ENCODE measurements around the gene NISCH.

Gene NISCH

GRCh38 chr3:52472239-52473000 lies 17.0 kb downstream of the NISCH start:
- peak; percentile 34 for DNase-seq

- peak; percentile 38 for DNase-seq
Observed at GRCh38 chr3:52473026-52473425, 17.6 kb downstream of the NISCH start.

- DNase-seq = no peak
Observed at GRCh38 chr3:52477076-52477795, 21.8 kb downstream of the NISCH start.

- no peak for DNase-seq
Observed at GRCh38 chr3:52477796-52478095, 22.3 kb downstream of the NISCH start.

GRCh38 chr3:52479037-52479876 lies 23.9 kb downstream of the NISCH start:
- DNase-seq = no peak

GRCh38 chr3:52479877-52480575 lies 24.6 kb downstream of the NISCH start:
- no peak for DNase-seq

- peak; percentile 39 for DNase-seq
Observed at GRCh38 chr3:52480768-52481715, 25.6 kb downstream of the NISCH start.

GRCh38 chr3:52481819-52482521 lies 26.6 kb downstream of the NISCH start:
- DNase-seq = no peak

- no peak for DNase-seq
Observed at GRCh38 chr3:52483081-52483480, 27.7 kb downstream of the NISCH start.

GRCh38 chr3:52483577-52484381 lies 28.4 kb downstream of the NISCH start:
- DNase-seq = no peak

GRCh38 chr3:52484680-52485461 lies 29.5 kb downstream of the NISCH start:
- DNase-seq = no peak

- no peak for DNase-seq
Observed at GRCh38 chr3:52487050-52487787, 31.8 kb downstream of the NISCH start.

GRCh38 chr3:52487788-52488691 lies 32.6 kb downstream of the NISCH start:
- DNase-seq = no peak

GRCh38 chr3:52488746-52489145 lies 33.3 kb downstream of the NISCH start:
- no peak for DNase-seq

GRCh38 chr3:52489453-52489852 lies 34.0 kb downstream of the NISCH start:
- no peak for DNase-seq

GRCh38 chr3:52490035-52490938 lies 34.9 kb downstream of the NISCH start:
- DNase-seq = no peak

All from right forelimb (tissue), 1 donor.